GM12875 (cell line): ENCODE results near the gene KLK7.

Experiments used
- H3K4me3 ChIP-seq: one replicate; pipeline ENCODE4 v1.5.1; 2011; ENCODE audit warnings: low read depth, low read length, control low read depth
- TF ChIP-seq, protein P1 (sequence below): IDR thresholded peaks from 2 replicates; pipeline ENCODE4 v1.5.1; 2011; ENCODE audit warnings: low read depth, mild to moderate bottlenecking, control low read depth, inconsistent platforms, low read length, moderate library complexity, borderline replicate concordance; ENCODE audit not compliant: insufficient read depth

The KLK7 gene

GRCh38 chr19:51019544-51019925, 35.8 kb upstream of the KLK7 start, which contains the start of gene KLK10:
Gene KLK10 (minus strand): TSS chr19:51019709. CDS start chr19:51019130, 579 bp downstream.
- H3K4me3 ChIP-seq, result no peak within 1 kb of the TSS
- TF ChIP-seq, protein P1, sequence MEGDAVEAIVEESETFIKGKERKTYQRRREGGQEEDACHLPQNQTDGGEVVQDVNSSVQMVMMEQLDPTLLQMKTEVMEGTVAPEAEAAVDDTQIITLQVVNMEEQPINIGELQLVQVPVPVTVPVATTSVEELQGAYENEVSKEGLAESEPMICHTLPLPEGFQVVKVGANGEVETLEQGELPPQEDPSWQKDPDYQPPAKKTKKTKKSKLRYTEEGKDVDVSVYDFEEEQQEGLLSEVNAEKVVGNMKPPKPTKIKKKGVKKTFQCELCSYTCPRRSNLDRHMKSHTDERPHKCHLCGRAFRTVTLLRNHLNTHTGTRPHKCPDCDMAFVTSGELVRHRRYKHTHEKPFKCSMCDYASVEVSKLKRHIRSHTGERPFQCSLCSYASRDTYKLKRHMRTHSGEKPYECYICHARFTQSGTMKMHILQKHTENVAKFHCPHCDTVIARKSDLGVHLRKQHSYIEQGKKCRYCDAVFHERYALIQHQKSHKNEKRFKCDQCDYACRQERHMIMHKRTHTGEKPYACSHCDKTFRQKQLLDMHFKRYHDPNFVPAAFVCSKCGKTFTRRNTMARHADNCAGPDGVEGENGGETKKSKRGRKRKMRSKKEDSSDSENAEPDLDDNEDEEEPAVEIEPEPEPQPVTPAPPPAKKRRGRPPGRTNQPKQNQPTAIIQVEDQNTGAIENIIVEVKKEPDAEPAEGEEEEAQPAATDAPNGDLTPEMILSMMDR, result no peak

GRCh38 chr19:51018745-51019543, 35.2 kb upstream of the KLK7 start:
- no peak overlapping the region for H3K4me3 ChIP-seq
- TF ChIP-seq, protein P1, result no peak

- TF ChIP-seq, protein P1, result peak; percentile 80
- no peak overlapping the region for H3K4me3 ChIP-seq
Measured at GRCh38 chr19:51016798-51017683, 33.3 kb upstream of the KLK7 start.

DNA sequence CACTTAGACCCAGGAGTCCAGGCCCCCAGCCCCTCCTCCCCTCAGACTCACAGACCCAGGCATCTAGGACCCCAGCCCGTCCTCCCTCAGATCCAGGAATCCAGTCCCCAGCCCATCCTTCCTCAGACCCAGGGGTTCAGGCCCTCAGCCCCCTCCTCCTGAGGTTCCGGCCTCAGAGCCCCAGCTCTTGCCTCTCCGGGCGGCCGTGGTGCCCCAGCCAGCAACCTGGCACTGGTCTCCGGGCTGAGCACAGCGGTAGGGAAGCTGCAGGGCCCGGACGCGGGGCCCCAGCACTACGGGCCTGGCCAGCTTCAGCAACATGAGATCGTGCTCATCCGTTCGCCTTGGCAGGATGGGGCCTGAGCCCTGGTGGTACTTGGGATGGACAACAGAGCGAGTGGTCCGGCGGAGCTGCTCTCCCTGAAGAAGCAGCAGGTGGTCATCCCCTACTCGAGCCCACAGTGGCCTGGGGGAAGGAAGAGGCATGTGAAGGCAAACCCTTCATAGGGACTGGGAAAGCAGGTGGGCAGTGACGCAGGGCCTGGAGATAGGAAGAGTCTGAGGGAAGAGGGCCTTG, 32.1 kb upstream of the KLK7 start:
- H3K4me3 ChIP-seq, result no peak overlapping the region
- TF ChIP-seq, protein P1, result no peak

DNA sequence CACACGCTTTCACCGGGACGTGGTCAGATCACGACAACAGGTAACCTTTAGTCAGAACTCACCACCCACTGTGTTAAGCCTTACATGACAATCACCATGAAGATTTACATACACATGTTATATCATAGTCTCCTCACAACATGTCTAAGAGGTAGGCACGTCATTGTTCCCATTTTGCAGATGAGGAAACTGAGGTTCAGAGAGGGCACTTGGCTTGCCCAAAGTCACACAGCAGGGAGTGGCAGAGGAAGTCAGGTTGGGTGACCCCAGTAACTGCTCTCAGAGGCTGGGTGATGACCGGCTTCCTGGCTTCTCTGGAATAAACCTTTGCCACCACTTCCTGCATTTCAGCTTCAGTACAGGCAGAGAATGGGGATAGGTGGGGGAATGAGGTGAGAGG, 30.5 kb upstream of the KLK7 start:
- no peak overlapping the region for H3K4me3 ChIP-seq
- TF ChIP-seq, protein P1, result no peak

- H3K4me3 ChIP-seq, result no peak overlapping the region
- TF ChIP-seq, protein P1, result no peak
Measured at GRCh38 chr19:51012661-51013190, 29.0 kb upstream of the KLK7 start.
